Stimulated activated CD8-positive, alpha-beta memory T cell treated with anti-CD3 and anti-CD28 coated beads, Interleukin-4, amount 100 ng/mL, for 48 hours (primary cell): ENCODE measurements around the gene ELFN1.

Experiments
- DNase-seq: peaks from one replicate; pipeline ENCODE4 v3.0.0-alpha.2; 2020

ELFN1 gene

GRCh38 chr7:1669954-1670893 is at the start of gene ELFN1:
ELFN1 (plus strand) TSS chr7:1670277; CDS start chr7:1744597, 74,320 bp downstream.
- DNase-seq, result no peak

- no peak for DNase-seq
Measured at GRCh38 chr7:1620835-1621234, 49.2 kb upstream of the ELFN1 start.

GRCh38 chr7:1621718-1622117 is 48.4 kb upstream of the ELFN1 start:
- no peak for DNase-seq

- no peak for DNase-seq
Measured at GRCh38 chr7:1622441-1622840, 47.6 kb upstream of the ELFN1 start.

GRCh38 chr7:1623810-1624209 is 46.3 kb upstream of the ELFN1 start:
- DNase-seq, result no peak

- DNase-seq, result no peak
Measured at GRCh38 chr7:1624999-1625927, 44.8 kb upstream of the ELFN1 start.

- no peak for DNase-seq
Measured at GRCh38 chr7:1626769-1627168, 43.3 kb upstream of the ELFN1 start.

GRCh38 chr7:1630700-1631336 is 39.3 kb upstream of the ELFN1 start:
- no peak for DNase-seq

- DNase-seq, result no peak
Measured at GRCh38 chr7:1631678-1632077, 38.4 kb upstream of the ELFN1 start.

- no peak for DNase-seq
Measured at GRCh38 chr7:1632506-1632905, 37.6 kb upstream of the ELFN1 start.

GRCh38 chr7:1632916-1633785 is 36.9 kb upstream of the ELFN1 start:
- no peak for DNase-seq

- DNase-seq, result no peak
Measured at GRCh38 chr7:1635401-1635800, 34.7 kb upstream of the ELFN1 start.

GRCh38 chr7:1637155-1637554 is 32.9 kb upstream of the ELFN1 start:
- DNase-seq, result no peak

GRCh38 chr7:1638215-1638661 is 31.8 kb upstream of the ELFN1 start:
- DNase-seq, result no peak

- no peak for DNase-seq
Measured at GRCh38 chr7:1639071-1639470, 31.0 kb upstream of the ELFN1 start.

GRCh38 chr7:1639532-1640175 is 30.4 kb upstream of the ELFN1 start:
- no peak for DNase-seq

- DNase-seq, result no peak
Measured at GRCh38 chr7:1640376-1641172, 29.5 kb upstream of the ELFN1 start.

GRCh38 chr7:1641173-1641572 is 28.9 kb upstream of the ELFN1 start:
- no peak for DNase-seq

GRCh38 chr7:1641661-1642260 is 28.3 kb upstream of the ELFN1 start:
- no peak for DNase-seq

GRCh38 chr7:1642291-1642731 is 27.8 kb upstream of the ELFN1 start:
- DNase-seq, result no peak
